Measurements from ENCODE around the gene ZNF19.

DNA sequence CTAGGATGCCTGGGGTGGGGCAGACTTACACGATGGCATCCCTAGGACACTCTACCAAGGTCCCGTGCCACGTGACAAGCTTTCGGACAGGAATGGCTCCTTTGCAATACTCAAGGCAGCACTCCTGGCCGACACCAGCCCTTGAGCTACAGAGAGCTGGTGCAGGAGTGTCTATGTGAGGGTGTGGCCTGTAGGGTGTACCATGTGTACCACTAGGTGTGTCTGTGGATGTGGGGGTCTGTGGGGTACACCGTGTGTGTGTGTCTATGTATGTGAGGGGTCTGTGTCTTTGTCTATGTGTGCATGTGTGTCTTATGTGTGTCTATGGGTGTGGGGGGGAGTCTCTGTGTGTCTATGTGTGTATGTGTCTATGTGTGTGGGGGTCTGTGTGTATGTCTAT, 45.4 kb downstream of the ZNF19 start:
- TF ChIP-seq CTCF (IDR thresholded peaks at IDR 0.05) (no peak), POLR2A (IDR thresholded peaks at IDR 0.05; ENCODE audit: low read depth) (no peak), EP300 (IDR thresholded peaks at IDR 0.05) (no peak), POLR2AphosphoS5 (IDR thresholded peaks at IDR 0.05) (no peak)

Measured in esophagus muscularis mucosa (tissue), 4 donors.